Thoracic aorta endothelial cell (primary cell): ENCODE data around the gene ZNF554. TPM values are rescaled to one million over a fixed set of nuclear protein-coding genes. Genes with fewer than 3 reads are reported as not detected.

Experiments
- total RNA-seq: library from RNA; depleted of rRNA; stranded (reverse); fragments of >200 nt; gene quantifications from 2 replicates; pipeline ENCODE4 v1.2.3, GENCODE V29; 2012

The ZNF554 gene
- 2.0 and 3.5 TPM in 2 replicates for total RNA-seq

GRCh38 chr19:2819540-2820111 lies at the start of gene ZNF554:
Gene ZNF554, plus strand, starts transcription at chr19:2819868. Its CDS starts 204 bp downstream, at chr19:2820072.

GRCh38 chr19:2782936-2783780 lies 36.5 kb upstream of the ZNF554 start, which contains the start of gene SGTA:
Gene SGTA, minus strand, starts transcription at chr19:2783273. Its CDS starts 14,205 bp downstream, at chr19:2769068.

GRCh38 chr19:2785244-2785997 lies 34.2 kb upstream of the ZNF554 start, which contains the start of gene THOP1:
Gene THOP1, plus strand, starts transcription at chr19:2785503. Its CDS starts 160 bp downstream, at chr19:2785663.

DNA sequence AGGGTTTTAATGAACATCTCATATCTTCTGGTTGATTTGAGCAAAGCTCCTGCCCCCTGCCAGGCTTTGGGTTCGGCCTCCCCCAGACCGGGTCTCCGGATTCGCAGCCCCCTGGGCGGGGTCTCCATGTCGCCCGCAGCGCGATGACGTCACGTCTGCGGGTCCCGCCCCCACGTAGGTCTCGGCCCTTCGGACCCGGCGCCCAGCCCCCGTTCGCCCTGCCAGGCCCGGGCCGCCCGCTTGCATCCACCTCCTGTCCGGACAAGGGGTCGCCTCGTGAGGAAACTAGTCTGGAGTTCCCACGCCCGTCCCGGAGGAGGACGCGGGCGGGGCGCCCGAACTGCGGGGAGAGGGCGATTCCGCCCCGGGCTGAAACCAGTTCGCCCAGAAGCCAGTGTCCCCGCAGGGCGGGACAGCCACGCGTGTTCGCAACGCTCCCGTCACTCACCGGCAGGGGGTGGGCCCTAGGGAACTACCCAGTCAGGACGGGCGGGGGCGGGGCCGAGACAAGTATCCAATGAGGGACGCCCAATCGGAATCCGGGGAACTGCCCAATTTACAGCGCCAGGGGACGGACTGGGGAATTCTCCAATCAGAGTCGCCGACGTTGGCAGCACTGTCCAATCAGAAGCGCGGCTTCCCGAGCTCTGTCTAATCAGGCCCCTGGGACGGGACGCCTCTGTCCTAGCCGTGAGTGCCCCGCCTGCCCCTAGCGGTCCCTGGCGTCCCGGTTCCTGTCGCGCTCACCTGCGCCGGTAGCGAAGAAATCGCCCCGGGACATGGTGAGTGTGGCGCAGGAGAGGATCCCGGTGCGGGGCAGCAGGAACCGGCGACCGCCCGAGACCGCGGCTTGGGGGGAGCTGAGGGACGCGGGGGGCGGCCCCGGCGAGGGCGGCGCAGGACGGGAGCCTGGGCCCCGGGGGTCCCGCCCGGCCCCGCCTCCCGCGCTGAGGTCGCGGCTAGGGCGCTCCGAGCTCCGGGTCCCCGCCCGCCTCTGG lies 21.4 kb downstream of the ZNF554 start, which contains the start of gene ZNF555:
Gene ZNF555, plus strand, starts transcription at position 682 of the 998 bp plus-strand sequence. Its CDS starts 98 bp downstream, at position 780.

DNA sequence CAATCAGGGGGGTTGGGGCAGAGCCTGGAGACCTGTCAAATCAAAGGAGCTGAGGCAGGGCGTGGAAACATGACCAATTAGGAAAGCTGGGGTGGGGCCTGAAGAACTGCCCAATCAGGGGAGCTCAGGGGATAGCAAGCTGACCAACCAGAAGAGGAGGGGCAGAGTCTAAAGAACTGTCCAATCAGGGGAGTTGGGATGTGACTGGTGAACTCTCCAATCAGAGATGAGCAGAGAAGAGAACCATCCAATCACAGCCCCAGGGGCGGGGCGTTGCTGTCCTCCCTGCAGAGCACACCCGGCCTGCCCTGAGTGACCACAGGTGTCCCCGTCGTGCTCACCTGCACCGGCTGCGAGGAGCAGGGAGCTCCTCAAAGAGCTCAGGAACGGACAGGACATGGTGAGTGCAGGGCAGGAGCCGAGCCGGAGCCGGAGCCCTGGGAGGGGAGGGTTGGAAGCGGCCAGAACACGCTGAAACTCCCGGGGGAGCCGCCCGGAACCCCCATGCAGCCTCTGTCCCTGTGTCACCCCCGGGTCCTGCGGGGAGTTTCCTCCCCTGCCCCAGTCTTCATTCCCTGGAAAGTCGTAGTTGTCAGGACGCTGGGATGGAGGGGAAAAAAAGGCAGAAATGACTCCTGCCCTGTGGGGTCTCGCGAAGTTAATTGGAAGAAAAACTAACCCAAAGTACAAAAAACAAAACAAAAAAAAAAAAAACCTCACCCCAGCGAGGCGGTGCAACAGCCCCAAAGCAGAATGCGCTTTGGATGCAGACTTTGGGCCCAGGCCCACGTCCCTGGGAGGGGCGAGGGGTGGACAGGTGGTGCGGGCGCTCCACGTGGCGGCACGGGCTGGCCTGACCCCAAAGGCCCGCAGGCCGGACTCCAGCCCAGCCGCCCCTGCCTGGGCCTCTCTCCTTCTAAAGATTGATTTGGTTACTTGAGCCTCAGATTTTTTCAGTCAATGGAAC lies 47.6 kb downstream of the ZNF554 start, which contains the start of gene ZNF556:
Gene ZNF556, plus strand, starts transcription at position 311 of the 967 bp plus-strand sequence. Its CDS starts 87 bp downstream, at position 398.

Other genes with a start within 250 kb of the ZNF554 start
- gene GNG7, start 117.2 kb upstream of the ZNF554 start, total RNA-seq, result 0.22 and 0.27 TPM in 2 replicates
- 0.13 and 0.14 TPM in 2 replicates for gene DIRAS1, start 98.5 kb upstream of the ZNF554 start, total RNA-seq
- 18.9 and 24.3 TPM in 2 replicates for gene SLC39A3, start 79.9 kb upstream of the ZNF554 start, total RNA-seq
- 68.1 and 68.2 TPM in 2 replicates for gene SGTA, start 36.6 kb upstream of the ZNF554 start, total RNA-seq
- 110 and 146 TPM in 2 replicates for gene THOP1, start 34.4 kb upstream of the ZNF554 start, total RNA-seq
- gene ZNF555, start 21.6 kb downstream of the ZNF554 start, total RNA-seq, result 6.0 TPM in 2 replicates
- gene ZNF556, start 47.5 kb downstream of the ZNF554 start, total RNA-seq, result not detected in 2 replicates
- 3.9 and 5.6 TPM in 2 replicates for gene ZNF57, start 81.1 kb downstream of the ZNF554 start, total RNA-seq
- gene ZNF77, start 125.1 kb downstream of the ZNF554 start, total RNA-seq, result 5.0 and 5.6 TPM in 2 replicates
- gene TLE6, start 157.7 kb downstream of the ZNF554 start, total RNA-seq, result 0.93 and 1.6 TPM in 2 replicates
- gene TLE2, start 209.4 kb downstream of the ZNF554 start, total RNA-seq, result 12.3 and 13.7 TPM in 2 replicates
- 146 and 209 TPM in 2 replicates for gene TLE5, start 242.6 kb downstream of the ZNF554 start, total RNA-seq